Endothelial cell of umbilical vein (primary cell): ENCODE results near the gene TNFAIP8. TPM values are rescaled to one million over a fixed set of nuclear protein-coding genes. Genes with fewer than 3 reads are reported as not detected.

Experiments used
- BruUV-seq: library from RNA; stranded (reverse); fragments of 400-500 nt; replicated peaks from 2 replicates; lab custom pipeline; 2021; lab: Mats Ljungman, UMichigan
- CTCF ChIA-PET: fragments of 300-600, 350-600 bp; sonication (Branson Sonifier 250); formaldehyde crosslinking; loops from one replicate; lab custom pipeline; 2021; ENCODE audit warnings: antibody characterized with exemption, inconsistent platforms; lab: Charles Lee
- POLR2A ChIA-PET: fragments of 300-600, 350-600 bp; sonication (Branson Sonifier 250); formaldehyde crosslinking; loops from one replicate; lab custom pipeline; 2021; ENCODE audit warnings: antibody characterized with exemption, inconsistent platforms; lab: Charles Lee
- DNase-seq: peaks from one replicate; pipeline ENCODE4 v3.0.0-alpha.2; 2011; ENCODE audit warnings: low read depth, low spot score
- FAIRE-seq: peaks from 2 replicates; lab custom pipeline; 2011; peaks lifted over from hg19 to GRCh38; lab: Jason Lieb, UNC
- H2AFZ ChIP-seq: 2 replicates; pipeline ENCODE4 v1.6.0; 2012; ENCODE audit warnings: low read depth, low read length, control low read depth, inconsistent platforms
- H3K27ac ChIP-seq: 2 replicates; pipeline ENCODE4 v1.5.1; 2011; ENCODE audit warnings: low read depth, mild to moderate bottlenecking, control low read depth, low read length, moderate library complexity; ENCODE audit not compliant: insufficient read depth
- H3K27me3 ChIP-seq, 2 experiments: 2 replicates each; pipeline versions ENCODE4 v1.6.0 to v1.6.1; 2011; ENCODE audit warnings: low read length in 2 of 2, mixed read lengths in 1 of 2; ENCODE audit not compliant: control insufficient read depth in 2 of 2, insufficient read depth in 2 of 2
- H3K36me3 ChIP-seq, 2 experiments: 2 replicates in 1 of 2; 3 replicates in 1 of 2; pipeline ENCODE4 v1.5.1; 2011; ENCODE audit warnings: low read length in 2 of 2, mild to moderate bottlenecking in 1 of 2, moderate library complexity in 1 of 2; ENCODE audit not compliant: control insufficient read depth in 2 of 2, insufficient read depth in 2 of 2; ENCODE audit errors: extremely low read depth in 1 of 2
- H3K4me1 ChIP-seq: 3 replicates; pipeline ENCODE4 v1.5.1; 2011; ENCODE audit warnings: mild to moderate bottlenecking, low read length; ENCODE audit not compliant: control insufficient read depth, insufficient read depth; ENCODE audit errors: extremely low read depth
- H3K4me2 ChIP-seq: 2 replicates; pipeline ENCODE4 v1.6.1; 2011; ENCODE audit warnings: low read length, control low read depth, mixed read lengths; ENCODE audit not compliant: insufficient read depth
- H3K4me3 ChIP-seq, 3 experiments: fragments of 200-600 bp in 1 of 3; sonication (generic), shearing (Covaris generic) in 1 of 3; replicated peaks in 1 of 3; 2 replicates each; pipeline ENCODE4 v1.5.1; 2011 to 2016; ENCODE audit warnings: control low read depth in 3 of 3, low read length in 3 of 3, mild to moderate bottlenecking in 2 of 3, inconsistent platforms in 1 of 3, low read depth in 1 of 3, moderate library complexity in 1 of 3; ENCODE audit not compliant: insufficient read depth in 1 of 3
- H3K79me2 ChIP-seq: 2 replicates; pipeline ENCODE4 v1.6.0; 2012; ENCODE audit warnings: low read length, inconsistent platforms; ENCODE audit not compliant: control insufficient read depth, insufficient read depth
- H3K9ac ChIP-seq: replicated peaks from 2 replicates; pipeline ENCODE3; 2011; ENCODE audit warnings: low read length, control low read depth; ENCODE audit not compliant: insufficient read depth; ENCODE audit errors: extremely low read depth
- H3K9me1 ChIP-seq: replicated peaks from 3 replicates; pipeline ENCODE4 v1.6.0; 2011; ENCODE audit warnings: mild to moderate bottlenecking, low read length; ENCODE audit not compliant: control insufficient read depth, insufficient read depth; ENCODE audit errors: extremely low read depth
- H3K9me3 ChIP-seq: replicated peaks from 2 replicates; pipeline ENCODE4 v1.5.1; 2012; ENCODE audit warnings: low read length, inconsistent platforms; ENCODE audit not compliant: control insufficient read depth, insufficient read depth
- H4K20me1 ChIP-seq: replicated peaks from 2 replicates; pipeline ENCODE3; 2011; ENCODE audit warnings: mild to moderate bottlenecking, low read length; ENCODE audit not compliant: control insufficient read depth, insufficient read depth; ENCODE audit errors: extremely low read depth
- CTCF ChIP-seq, 2 donors: IDR thresholded peaks; 1 replicate in 1 of 2; 2 replicates in 1 of 2; pipeline ENCODE4 v1.5.1; 2011; ENCODE audit warnings: low read length in 2 of 2, mild to moderate bottlenecking in 2 of 2, moderate library complexity in 2 of 2, control low read depth in 1 of 2, inconsistent platforms in 1 of 2, low read depth in 1 of 2; ENCODE audit not compliant: insufficient read depth in 1 of 2; ENCODE audit errors: extremely low read depth in 1 of 2
- EZH2 ChIP-seq: IDR thresholded peaks from 2 replicates; pipeline ENCODE4 v1.6.1; 2012; ENCODE audit warnings: borderline replicate concordance, low read depth, mild to moderate bottlenecking, moderate library complexity, low read length, inconsistent platforms; ENCODE audit not compliant: severe bottlenecking
- FOS ChIP-seq: IDR thresholded peaks from 2 replicates; pipeline ENCODE4 v1.6.1; 2011; ENCODE audit warnings: mild to moderate bottlenecking, low read length, moderate library complexity, borderline replicate concordance; ENCODE audit not compliant: insufficient read depth
- GATA2 ChIP-seq: IDR thresholded peaks from 2 replicates; pipeline ENCODE4 v1.7.0; 2011; ENCODE audit warnings: low read depth, mild to moderate bottlenecking, moderate library complexity, mixed read lengths, low read length; ENCODE audit not compliant: insufficient read length, insufficient read depth
- JUN ChIP-seq: IDR thresholded peaks from 2 replicates; pipeline ENCODE4 v1.6.1; 2011; ENCODE audit warnings: borderline replicate concordance, low read depth; ENCODE audit not compliant: insufficient read length, insufficient read depth
- MAX ChIP-seq: IDR thresholded peaks from 2 replicates; pipeline ENCODE4 v1.6.1; 2011; ENCODE audit not compliant: insufficient read depth, insufficient read length
- POLR2A ChIP-seq: IDR thresholded peaks from 2 replicates; pipeline ENCODE4 v1.6.1; 2012; ENCODE audit warnings: low read depth, mild to moderate bottlenecking, control low read depth, low read length
- POLR2AphosphoS5 ChIP-seq: IDR thresholded peaks from 2 replicates; pipeline ENCODE4 v1.6.1; 2012; ENCODE audit warnings: low read depth, mild to moderate bottlenecking, control low read depth, low read length, moderate library complexity; ENCODE audit not compliant: insufficient read depth
- dilution Hi-C: fragments of 300-500 bp; cut with MboI; formaldehyde crosslinking; loops from one replicate; pipeline ENCODE4 v1.15.0; 2019; ENCODE audit warnings: low sequenced_read_pairs; ENCODE audit not compliant: extremely low pct_ligation_motif_present
- intact Hi-C: fragments of 100-400 bp; cut with micrococcal nuclease; formaldehyde crosslinking; loops from one replicate; pipeline ENCODE4 v1.10.0; 2022
- polyA plus RNA-seq, 4 experiments: library from polyadenylated mRNA; depleted of rRNA in 3 of 4; stranded (reverse) in 3 of 4; unstranded in 1 of 4; fragments of >200 nt; gene quantifications; 2 replicates each; pipeline versions ENCODE4 v1.2.1 to v1.2.3, GENCODE V29; 2011 to 2012; ENCODE audit warnings: missing spikeins in 1 of 4
- total RNA-seq: library from RNA; stranded (reverse); gene quantifications from 2 replicates; pipeline ENCODE4 v1.2.3, GENCODE V29; 2021

TNFAIP8 gene
- total and polyA plus RNA-seq, 2 donors (not counting 3 experiments of a cell fraction or from before 2014, with no cell fraction given) = 4.7 to 7.4 TPM

GRCh38 chr5:119343052-119343451 lies 12.8 kb upstream of the TNFAIP8 start:
- Histone ChIP-seq H3K27ac (no peak overlapping the region), H3K4me3 (no peak overlapping the region), H3K4me2 (no peak overlapping the region), H3K36me3 (no peaks in the 10 kb centered on the region), H4K20me1 (no peaks in the 10 kb centered on the region), H3K9me1 (no peaks in the 10 kb centered on the region), H3K9me3 (no peaks in the 10 kb centered on the region), H3K79me2 (no peaks in the 10 kb centered on the region), H3K4me1 (peaks cover 7% of the 10 kb centered on the region), H3K27me3 (no peaks in the 10 kb centered on the region), H3K9ac (no peak overlapping the region), H2AFZ (no peak overlapping the region)
- DNase-seq (peak; percentile 5), FAIRE-seq (no peak)
- POLR2A ChIA-PET = no interaction called here
- TF ChIP-seq CTCF (IDR thresholded peaks at IDR 0.05; ENCODE audit: extremely low read depth in 1 of 2, insufficient read depth in 1 of 2, low read depth in 1 of 2, low read length in 2 of 2) (no peak), POLR2A (no peak), POLR2AphosphoS5 (no peak), FOS (no peak), MAX (no peak)
- CTCF ChIA-PET = interaction anchor here (1.4 kb wide), 1 partner anchor 13 kb away, joined by 3 read pairs; no protein-coding TSS in a partner anchor
- intact Hi-C loops (no loop called here), dilution Hi-C loops (no loop called here)
- BruUV-seq = no TSS peak

GRCh38 chr5:119343766-119344165 lies 12.1 kb upstream of the TNFAIP8 start:
- Histone ChIP-seq H3K4me1 (peaks cover 7% of the 10 kb centered on the region), H2AFZ (no peak overlapping the region), H3K4me3 (no peak overlapping the region), H3K9me1 (no peaks in the 10 kb centered on the region), H4K20me1 (no peaks in the 10 kb centered on the region), H3K36me3 (no peaks in the 10 kb centered on the region), H3K9ac (no peak overlapping the region), H3K27me3 (no peaks in the 10 kb centered on the region), H3K9me3 (no peaks in the 10 kb centered on the region), H3K27ac (no peak overlapping the region), H3K79me2 (no peaks in the 10 kb centered on the region), H3K4me2 (no peak overlapping the region)
- DNase-seq (no peak), FAIRE-seq (no peak)
- no TSS peak for BruUV-seq
- TF ChIP-seq CTCF (IDR thresholded peaks at IDR 0.05; ENCODE audit: extremely low read depth in 1 of 2, insufficient read depth in 1 of 2, low read depth in 1 of 2, low read length in 2 of 2) = no peak
- TF ChIP-seq FOS = no peak
- TF ChIP-seq EZH2 = no peak
- TF ChIP-seq MAX = no peak
- no peak for TF ChIP-seq JUN
- no peak for TF ChIP-seq POLR2A
- no peak for TF ChIP-seq GATA2
- TF ChIP-seq POLR2AphosphoS5 = no peak
- ChIA-PET POLR2A (no interaction called here), CTCF (interaction anchor here (0.6 to 1.4 kb wide), 2 partner anchors 8 to 13 kb away, joined by 3 read pairs; no protein-coding TSS in a partner anchor)
- dilution Hi-C loops = no loop called here
- intact Hi-C loops = no loop called here
